SK-N-MC (cell line): ENCODE results near the gene PCDHGA9.

ENCODE experiments used
- EZH2 ChIP-seq: fragments of 200-600 bp; sonication (generic); IDR thresholded peaks from one replicate; pipeline ENCODE4 v1.6.1; 2017; ENCODE audit warnings: antibody characterized with exemption
- FOXP2 ChIP-seq: optimal IDR thresholded peaks from 2 replicates; pipeline ENCODE3; 2011; ENCODE audit warnings: mild to moderate bottlenecking, moderate library complexity; ENCODE audit not compliant: insufficient read depth; ENCODE audit errors: extremely low read length, control extremely low read depth
- POLR2AphosphoS5 ChIP-seq: IDR thresholded peaks from 2 replicates; pipeline ENCODE4 v1.6.1; 2012; ENCODE audit warnings: mild to moderate bottlenecking, low read depth, low read length, borderline replicate concordance

- no peak for TF ChIP-seq POLR2AphosphoS5
- TF ChIP-seq EZH2 = no peak
- TF ChIP-seq FOXP2 = no peak
Observed at GRCh38 chr5:141427783-141428426, 25.3 kb downstream of the PCDHGA9 start.
